PC-3 (cell line): ENCODE data around the gene GAS7.

Experiments used
- CTCF ChIP-seq: fragments of 300-600 bp; sonication (generic); conservative IDR thresholded peaks from 2 replicates; pipeline ENCODE4 v1.5.1; 2017; ENCODE audit warnings: antibody characterized with exemption, low read depth, mild to moderate bottlenecking, low read length
- EZH2 ChIP-seq: fragments of 300-600 bp; sonication (generic); IDR thresholded peaks from one replicate; pipeline ENCODE4 v1.6.1; 2017; ENCODE audit warnings: antibody characterized with exemption, mild to moderate bottlenecking, low read length; ENCODE audit not compliant: unreplicated experiment
- EZH2phosphoT487 ChIP-seq: fragments of 300-600 bp; sonication (generic); IDR thresholded peaks from 2 replicates; pipeline ENCODE4 v1.6.1; 2018; ENCODE audit warnings: mild to moderate bottlenecking, antibody characterized with exemption, low read length, borderline replicate concordance

GRCh38 chr17:9907131-9907530 lies 291.3 kb downstream of the GAS7 start:
- TF ChIP-seq CTCF, result no peak
- no peak for TF ChIP-seq EZH2phosphoT487
- TF ChIP-seq EZH2, result no peak
